AG08396 (cell line): ENCODE data around the gene CDH7.

Source experiments
- DNase-seq: peaks from one replicate; pipeline ENCODE4 v3.0.0; 2012; ENCODE audit warnings: low spot score, mixed read lengths

CDH7 gene

DNA sequence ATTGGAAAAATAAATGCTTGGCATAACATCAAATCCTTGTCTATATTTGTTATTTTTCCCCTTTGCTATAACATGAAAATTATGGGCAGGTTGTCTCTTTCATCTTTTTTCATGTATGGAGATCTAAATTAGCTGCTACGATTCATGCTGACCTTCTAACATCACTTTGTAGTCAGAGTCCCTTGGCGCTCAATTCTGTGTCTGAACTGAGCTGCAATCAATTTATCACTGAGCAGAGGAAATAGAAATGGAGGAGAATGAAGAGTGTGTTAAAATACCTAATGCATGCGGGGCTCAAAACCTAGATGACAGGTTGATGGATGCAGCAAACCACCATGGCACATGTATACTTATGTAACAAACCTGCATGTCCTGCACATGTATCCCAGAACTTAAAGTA, 168.9 kb downstream of the CDH7 start:
- no peak for DNase-seq

- no peak for DNase-seq
Measured at GRCh38 chr18:65922103-65922502, 171.3 kb downstream of the CDH7 start.

- no peak for DNase-seq
Measured at GRCh38 chr18:65924904-65925303, 174.1 kb downstream of the CDH7 start.

GRCh38 chr18:65934874-65935273, 184.1 kb downstream of the CDH7 start:
- DNase-seq, result no peak

- DNase-seq, result no peak
Measured at GRCh38 chr18:65936678-65937077, 185.9 kb downstream of the CDH7 start.

DNA sequence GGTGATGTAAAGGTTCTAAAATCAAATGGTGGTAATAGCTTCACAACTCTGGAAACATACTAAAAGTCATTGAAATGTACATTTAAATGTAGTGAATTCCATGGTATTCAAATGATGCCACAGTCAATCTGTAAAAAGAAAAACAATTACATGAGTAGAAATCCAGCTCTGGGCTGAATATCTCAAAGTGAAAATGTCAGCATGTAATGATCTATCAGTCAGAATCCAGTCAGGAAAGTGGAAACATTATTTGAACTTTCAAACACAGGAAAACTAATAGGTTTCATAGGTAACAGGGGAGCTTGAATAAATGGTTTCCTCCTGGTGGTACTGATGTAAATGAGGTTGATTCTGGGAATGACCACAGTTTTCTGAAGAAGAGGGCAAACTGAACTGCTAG, 186.4 kb downstream of the CDH7 start:
- DNase-seq, result no peak

DNA sequence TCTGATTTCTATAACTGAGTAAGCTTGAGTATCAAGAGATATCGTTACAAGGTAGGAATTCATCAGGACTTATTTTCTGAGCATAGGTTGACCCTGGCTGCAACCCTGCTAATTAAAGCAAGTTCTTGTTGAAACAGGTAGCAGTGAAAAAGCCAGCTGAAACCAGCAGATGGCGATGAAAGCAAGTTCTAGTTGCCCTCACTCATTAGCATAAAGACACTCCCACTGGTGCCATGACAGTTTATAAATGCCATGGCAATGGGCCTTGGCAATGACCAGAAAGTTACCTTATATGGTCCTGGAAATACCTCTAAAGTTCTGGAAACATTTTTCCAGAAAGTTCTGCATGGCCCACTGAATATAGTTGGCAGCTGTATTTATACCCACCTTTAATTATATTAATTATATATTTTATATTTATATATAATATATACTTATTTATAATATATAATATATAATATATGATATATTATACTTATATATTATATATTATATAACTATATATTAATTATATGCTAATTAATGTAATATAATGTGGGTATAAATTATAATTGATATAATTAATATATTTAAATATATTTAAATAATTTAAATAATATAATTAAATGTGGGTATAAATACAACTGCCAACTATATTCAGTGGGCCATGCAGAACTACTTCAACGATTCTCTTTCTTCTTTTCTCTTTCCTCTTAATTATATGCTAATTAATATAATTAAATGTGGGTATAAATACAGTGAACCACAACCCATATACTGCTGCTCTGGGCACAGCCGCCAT, 188.0 kb downstream of the CDH7 start:
- DNase-seq, result no peak
